ENCODE data around the gene STK32A.

Gene STK32A

DNA sequence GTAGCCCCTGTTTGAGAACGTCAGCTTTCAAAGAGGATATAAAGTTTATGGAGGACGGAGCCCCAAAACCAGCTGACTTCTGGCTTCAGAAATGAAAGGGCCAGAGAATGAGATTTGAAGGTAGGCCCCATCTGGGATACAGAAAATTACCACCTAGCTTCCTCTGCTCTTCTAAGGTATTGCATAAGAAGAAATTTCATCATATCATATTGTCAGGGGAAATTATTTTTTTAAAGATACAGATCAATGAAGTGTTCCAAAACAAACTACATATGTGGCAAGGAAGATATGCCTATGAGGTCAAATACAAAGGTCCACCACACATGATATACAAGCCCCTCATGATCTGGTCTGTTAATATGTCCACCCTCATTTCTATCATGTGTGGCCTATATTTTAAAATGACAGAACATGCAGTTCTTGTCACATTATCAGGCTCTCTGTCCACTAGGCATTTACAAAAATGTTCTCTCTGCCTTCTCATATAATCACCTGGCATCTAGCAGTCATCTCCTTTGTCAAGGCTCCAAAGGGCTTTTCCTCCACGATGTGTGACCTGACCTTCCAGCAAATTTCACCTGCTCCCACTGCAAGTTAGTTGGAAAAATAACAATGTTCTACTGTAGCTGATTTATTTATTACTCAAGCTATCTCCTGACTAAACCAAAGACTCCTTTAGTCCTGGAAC lies 192.0 kb downstream of the STK32A start:
- DNase-seq (ENCODE audit: low spot score): no peak

DNA sequence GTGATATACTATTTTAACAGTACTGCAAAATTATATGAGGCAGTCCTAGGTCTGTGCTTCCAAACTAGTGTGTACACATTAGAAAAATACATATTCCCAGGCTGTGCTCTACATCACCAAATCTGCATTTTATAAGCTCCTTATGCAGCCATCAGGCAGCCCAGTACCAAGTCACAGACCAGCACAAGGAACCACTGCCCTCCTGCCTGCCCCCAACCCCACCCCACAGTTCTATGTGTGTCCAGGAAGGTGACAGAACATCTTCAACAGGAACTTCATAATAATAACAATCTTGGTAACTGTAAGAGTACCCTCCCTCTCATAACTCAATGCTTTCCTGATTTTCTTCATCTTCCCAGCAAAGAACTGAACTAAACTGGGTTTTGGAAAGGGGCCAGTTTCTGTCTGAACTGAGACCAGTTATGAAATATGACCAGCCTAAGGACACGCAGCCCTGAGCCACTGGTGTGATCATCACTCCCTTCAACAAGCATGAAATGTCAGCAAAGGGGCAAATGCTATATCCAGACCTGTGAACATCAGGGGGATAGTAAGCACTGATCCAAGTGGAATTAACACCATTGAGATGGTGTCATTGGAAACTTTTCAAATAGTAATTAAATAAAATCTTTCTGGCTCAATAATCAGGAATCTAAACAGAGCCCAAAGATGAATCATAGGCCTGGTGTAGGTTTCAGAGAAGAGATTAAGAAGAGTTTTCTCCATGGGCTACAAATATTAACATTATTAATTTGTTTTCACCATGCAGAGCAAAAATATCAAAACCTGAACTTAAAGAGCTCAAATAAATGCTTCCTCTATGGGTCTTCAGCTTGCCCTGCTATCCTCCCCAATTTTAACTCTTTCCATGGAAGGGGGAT lies 192.9 kb downstream of the STK32A start:
- no peak for DNase-seq (ENCODE audit: low spot score)

DNA sequence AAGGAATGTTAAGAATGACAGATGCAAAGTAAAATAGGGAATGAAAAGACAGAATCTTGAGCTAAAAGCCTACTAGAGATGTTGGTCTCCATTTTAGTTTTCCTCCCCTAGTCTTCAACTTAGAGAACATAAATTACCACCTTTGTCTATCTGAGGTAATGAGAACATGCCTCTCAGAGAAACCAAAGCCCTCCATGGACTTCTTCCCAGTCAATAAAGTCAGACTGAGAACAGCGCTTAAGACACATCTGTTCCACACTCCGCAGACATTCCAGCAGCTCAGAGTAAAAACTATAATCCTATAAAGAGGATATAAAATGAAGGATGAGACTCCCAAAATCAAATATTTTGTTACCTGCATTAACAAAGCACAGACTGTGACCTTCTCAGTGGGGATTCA lies 195.8 kb downstream of the STK32A start:
- no peak for DNase-seq (ENCODE audit: low spot score)

DNA sequence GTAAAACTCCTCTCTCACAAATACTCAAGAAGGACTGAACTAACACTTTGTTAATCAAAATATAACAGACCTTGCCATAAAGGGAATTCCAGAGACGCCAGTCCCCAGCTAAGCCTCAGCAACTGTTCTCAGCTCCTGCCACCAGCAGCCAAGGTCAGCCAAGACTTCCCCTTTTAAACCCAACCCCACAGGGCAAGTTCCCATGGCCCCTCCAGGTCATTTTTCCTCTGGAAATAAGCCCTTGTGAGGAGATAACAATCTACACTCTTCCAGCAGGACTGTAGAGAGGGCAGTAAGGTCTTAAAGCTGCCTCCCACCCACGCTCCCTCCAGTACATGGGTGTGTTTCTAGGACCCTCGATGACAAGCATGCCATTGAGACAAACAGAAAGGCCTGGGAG lies 196.8 kb downstream of the STK32A start:
- no peak for DNase-seq (ENCODE audit: low spot score)

DNA sequence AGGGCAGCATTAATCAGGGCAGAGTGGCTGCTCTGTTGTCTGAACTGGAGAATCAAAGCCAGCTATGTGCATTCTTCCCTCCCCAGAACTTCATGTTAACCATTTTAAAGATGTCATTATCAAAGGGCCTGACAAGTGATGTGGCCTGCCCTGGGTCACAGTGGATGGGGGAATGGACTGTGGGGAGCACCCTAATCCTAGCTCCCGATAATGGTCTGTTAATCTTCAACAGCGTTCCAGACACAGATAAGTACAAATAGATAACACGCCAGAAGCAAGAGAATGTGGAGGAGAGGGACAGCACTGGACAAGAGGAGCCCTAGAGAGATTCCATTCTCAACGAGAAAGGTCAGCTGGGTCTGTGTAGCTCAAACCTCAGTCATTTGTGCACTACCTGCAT lies 197.5 kb downstream of the STK32A start:
- no peak for DNase-seq (ENCODE audit: low spot score)

DNA sequence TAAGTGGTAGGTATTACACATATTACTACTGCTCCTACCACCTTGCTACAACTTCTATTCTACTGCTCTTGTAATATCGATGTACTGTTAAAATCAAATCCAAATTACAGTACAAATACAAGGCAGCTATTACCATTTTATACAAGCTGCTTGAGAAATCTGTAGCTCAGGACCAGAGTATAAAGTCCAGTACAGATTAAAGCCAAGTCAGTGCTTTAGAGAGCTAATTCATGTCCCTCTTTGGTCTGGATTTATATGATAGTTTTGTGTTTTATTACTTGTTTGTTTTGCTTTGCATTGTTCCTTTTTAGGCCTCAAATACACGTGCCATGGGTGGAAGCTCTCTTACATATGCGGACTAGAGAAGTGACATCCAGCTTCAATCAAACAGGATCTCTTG lies 199.2 kb downstream of the STK32A start:
- DNase-seq (ENCODE audit: low spot score): no peak

DNA sequence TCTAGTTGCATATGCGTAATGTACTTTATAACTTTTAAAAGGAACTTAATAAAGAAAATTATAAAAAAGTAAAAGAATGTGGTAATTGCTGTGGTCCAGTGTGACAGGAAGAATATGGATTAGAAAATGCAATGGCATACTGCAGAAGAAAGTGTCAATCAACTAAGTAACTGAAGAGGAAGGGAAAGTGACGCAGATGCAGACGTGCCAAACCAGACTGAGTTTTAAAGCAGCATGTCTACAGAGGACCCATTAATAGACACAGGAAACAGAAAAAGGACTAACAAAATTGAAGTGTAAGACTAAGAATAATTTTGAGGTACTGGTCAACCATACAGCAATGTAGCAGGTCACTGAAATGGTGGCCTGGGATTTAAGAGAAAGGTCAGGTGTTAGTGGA lies 201.8 kb downstream of the STK32A start:
- no peak for DNase-seq (ENCODE audit: low spot score)

DNA sequence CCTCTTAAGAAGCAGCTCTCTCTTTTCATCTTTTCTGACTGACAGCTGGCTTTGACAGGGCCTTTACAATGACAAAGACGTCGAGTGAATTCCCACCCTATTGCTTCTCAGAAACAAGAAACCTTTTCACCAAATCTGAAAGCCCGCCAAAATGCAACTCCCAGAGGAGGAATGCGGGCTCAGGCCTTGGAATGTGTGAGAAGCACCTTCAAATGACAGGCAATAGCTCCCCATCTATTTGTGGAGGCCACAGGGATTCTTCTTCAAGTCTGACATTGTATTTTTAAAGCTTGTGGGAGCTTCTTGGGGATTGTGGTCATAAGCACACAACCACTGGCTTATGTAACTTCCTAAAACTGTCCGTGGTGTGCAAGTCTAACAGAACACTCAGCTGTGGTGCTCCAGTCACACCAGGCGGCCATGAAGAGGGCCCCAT lies 202.4 kb downstream of the STK32A start:
- DNase-seq (ENCODE audit: low spot score): no peak
